Neural progenitor cell (in vitro differentiated cells): ENCODE results near the gene PHTF1. TPM values are rescaled to one million over a fixed set of nuclear protein-coding genes. Genes with fewer than 3 reads are reported as not detected.
A peak's percentile ranks its signal among the peaks of the same experiment; 100 is the strongest.

ENCODE experiments used
- DNase-seq: peaks from one replicate; pipeline ENCODE4 v3.0.0-alpha.2; 2016; ENCODE audit warnings: low spot score
- H2AFZ ChIP-seq: fragments of 200-600 bp; sonication (generic); replicated peaks from 2 replicates; pipeline ENCODE4 v1.6.1; 2016; ENCODE audit warnings: antibody characterized with exemption
- H3F3A ChIP-seq: fragments of 200-600 bp; sonication (generic); 2 replicates; pipeline ENCODE4 v1.6.1; 2016; ENCODE audit warnings: antibody characterized with exemption, low read depth
- H3K27ac ChIP-seq: fragments of 200-600 bp; sonication (generic); 2 replicates; pipeline ENCODE4 v1.5.1; 2016; ENCODE audit warnings: mild to moderate bottlenecking
- H3K27me3 ChIP-seq: fragments of 200-600 bp; sonication (generic); 2 replicates; pipeline ENCODE4 v1.6.1; 2016; ENCODE audit warnings: mild to moderate bottlenecking, moderate library complexity
- H3K36me3 ChIP-seq: fragments of 200-600 bp; sonication (generic); 2 replicates; pipeline ENCODE4 v1.5.1; 2016
- H3K4me1 ChIP-seq: fragments of 200-600 bp; sonication (generic); 2 replicates; pipeline ENCODE4 v1.6.1; 2016; ENCODE audit warnings: mixed run types
- H3K4me2 ChIP-seq: fragments of 200-600 bp; sonication (generic); 2 replicates; pipeline ENCODE4 v1.6.1; 2016
- H3K4me3 ChIP-seq: fragments of 200-600 bp; sonication (generic); 2 replicates; pipeline ENCODE4 v1.5.1; 2016
- H3K79me2 ChIP-seq: fragments of 200-600 bp; sonication (generic); 2 replicates; pipeline ENCODE4 v1.6.1; 2016; ENCODE audit warnings: low read depth
- H3K9ac ChIP-seq: fragments of 200-600 bp; sonication (generic); 2 replicates; pipeline ENCODE4 v1.6.1; 2016
- H3K9me3 ChIP-seq: fragments of 200-600 bp; sonication (generic); 2 replicates; pipeline ENCODE4 v1.5.1; 2016; ENCODE audit warnings: low read depth
- H4K20me1 ChIP-seq: fragments of 200-600 bp; sonication (generic); 2 replicates; pipeline ENCODE4 v1.6.1; 2016; ENCODE audit warnings: low read depth
- H3K27ac Mint-ChIP-seq: 3 replicates; pipeline ENCODE4 v1.8.0; 2021; ENCODE audit warnings: mixed read lengths
- H3K27me3 Mint-ChIP-seq: 2 replicates; pipeline ENCODE4 v1.8.0; 2022; ENCODE audit warnings: low read depth, mild to moderate bottlenecking, inconsistent platforms, moderate library complexity, mixed read lengths; ENCODE audit not compliant: insufficient read depth
- H3K36me3 Mint-ChIP-seq: 3 replicates; pipeline ENCODE4 v1.8.0; 2021; ENCODE audit warnings: mixed read lengths
- H3K4me1 Mint-ChIP-seq: 3 replicates; pipeline ENCODE4 v1.8.0; 2021; ENCODE audit warnings: mixed read lengths
- H3K4me3 Mint-ChIP-seq: 3 replicates; pipeline ENCODE4 v1.8.0; 2021; ENCODE audit warnings: mild to moderate bottlenecking, moderate library complexity, mixed read lengths
- H3K9me3 Mint-ChIP-seq: 3 replicates; pipeline ENCODE4 v1.8.0; 2020; ENCODE audit warnings: mixed read lengths
- CTCF ChIP-seq: fragments of 200-600 bp; sonication (generic); IDR thresholded peaks from 2 replicates; pipeline ENCODE4 v1.5.1; 2017; ENCODE audit warnings: antibody characterized with exemption, mild to moderate bottlenecking
- EZH2 ChIP-seq: fragments of 200-600 bp; sonication (generic); IDR thresholded peaks from 2 replicates; pipeline ENCODE4 v1.6.1; 2017; ENCODE audit warnings: antibody characterized with exemption, mild to moderate bottlenecking, moderate library complexity
- EZH2phosphoT487 ChIP-seq: fragments of 200-600 bp; sonication (generic); IDR thresholded peaks from 2 replicates; pipeline ENCODE4 v1.6.1; 2017; ENCODE audit warnings: antibody characterized with exemption
- total RNA-seq: library from RNA; depleted of rRNA; stranded (reverse); fragments of >200 nt; gene quantifications from 2 replicates; pipeline ENCODE4 v1.2.3, GENCODE V29; 2015; ENCODE audit warnings: low replicate concordance

Gene PHTF1
- total RNA-seq, 1 donor from 2014 or later, result 76.8 TPM

DNA sequence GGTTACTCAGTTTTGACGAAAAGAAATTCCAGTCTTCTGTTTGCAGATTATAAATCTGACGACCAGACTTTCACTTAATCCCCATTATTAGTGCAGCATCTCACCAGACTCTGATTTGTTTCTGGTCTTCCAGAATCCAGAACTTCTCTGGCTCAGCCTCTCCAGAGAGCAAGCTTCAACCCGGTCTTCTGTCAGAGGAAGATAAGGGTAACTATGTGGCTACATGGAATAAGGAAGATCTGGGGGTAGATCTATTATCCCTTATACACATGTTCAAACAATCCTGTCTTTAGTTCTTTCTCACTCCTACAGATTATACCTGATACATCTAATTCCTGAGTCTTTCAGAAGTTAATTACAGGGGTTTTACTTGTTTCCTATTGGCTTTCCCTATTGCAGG, 9.9 kb downstream of the PHTF1 start:
- Mint-ChIP-seq H3K4me3 (no peak overlapping the region), H3K4me1 (no peaks in the 10 kb centered on the region), H3K9me3 (peaks cover 4% of the 10 kb centered on the region), H3K27ac (no peak overlapping the region), H3K36me3 (peaks cover 59% of the 10 kb centered on the region), H3K27me3 (no peaks in the 10 kb centered on the region)
- H2AFZ ChIP-seq, result no peak overlapping the region
- no peaks in the 10 kb centered on the region for H3K4me1 ChIP-seq
- no peak overlapping the region for H3K4me2 ChIP-seq
- H3K27me3 ChIP-seq, result no peaks in the 10 kb centered on the region
- H4K20me1 ChIP-seq, result peaks cover 5% of the 10 kb centered on the region
- peaks cover 49% of the 10 kb centered on the region for H3K79me2 ChIP-seq
- H3K27ac ChIP-seq, result no peak overlapping the region
- peaks cover 24% of the 10 kb centered on the region for H3K36me3 ChIP-seq
- H3F3A ChIP-seq, result peaks cover 5% of the 10 kb centered on the region
- no peaks in the 10 kb centered on the region for H3K9me3 ChIP-seq
- H3K4me3 ChIP-seq, result no peak overlapping the region
- no peak overlapping the region for H3K9ac ChIP-seq
- no peak for TF ChIP-seq CTCF
- TF ChIP-seq EZH2phosphoT487, result no peak
- TF ChIP-seq EZH2, result no peak
- no peak for DNase-seq

DNA sequence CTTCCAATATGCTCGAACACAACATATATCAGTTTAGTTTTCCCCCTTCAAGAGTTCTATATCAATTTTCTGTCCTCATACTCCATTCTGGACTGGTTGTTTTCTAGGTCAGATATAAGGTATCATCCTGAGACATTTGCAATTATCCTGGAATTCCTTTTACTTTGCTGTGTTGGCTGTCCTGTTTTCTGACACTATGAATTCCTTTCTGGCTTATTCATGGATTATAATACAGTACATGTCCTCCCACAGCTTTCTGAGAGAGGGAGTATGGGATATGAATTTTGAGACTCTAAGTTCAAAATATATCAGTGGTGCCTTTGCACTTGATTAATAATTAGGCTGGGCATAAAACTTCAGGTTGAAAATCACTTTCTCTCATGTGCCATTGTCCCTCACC, 11.9 kb downstream of the PHTF1 start:
- no peak overlapping the region for H3K9ac ChIP-seq
- H3K27me3 Mint-ChIP-seq, result no peaks in the 10 kb centered on the region
- peaks cover 4% of the 10 kb centered on the region for H3K9me3 Mint-ChIP-seq
- no peak overlapping the region for H3K4me3 Mint-ChIP-seq
- H3F3A ChIP-seq, result peaks cover 5% of the 10 kb centered on the region
- no peak for DNase-seq
- H3K36me3 Mint-ChIP-seq, result peaks cover 46% of the 10 kb centered on the region
- H3K36me3 ChIP-seq, result peaks cover 19% of the 10 kb centered on the region
- H3K4me2 ChIP-seq, result no peak overlapping the region
- H3K9me3 ChIP-seq, result no peaks in the 10 kb centered on the region
- no peak overlapping the region for H3K4me3 ChIP-seq
- H3K4me1 Mint-ChIP-seq, result no peaks in the 10 kb centered on the region
- H3K79me2 ChIP-seq, result peaks cover 44% of the 10 kb centered on the region
- no peak overlapping the region for H3K27ac ChIP-seq
- no peaks in the 10 kb centered on the region for H3K27me3 ChIP-seq
- H3K27ac Mint-ChIP-seq, result no peak overlapping the region
- no peaks in the 10 kb centered on the region for H4K20me1 ChIP-seq
- H3K4me1 ChIP-seq, result no peaks in the 10 kb centered on the region
- H2AFZ ChIP-seq, result no peak overlapping the region
- TF ChIP-seq CTCF, result no peak
- TF ChIP-seq EZH2, result no peak
- TF ChIP-seq EZH2phosphoT487, result no peak

DNA sequence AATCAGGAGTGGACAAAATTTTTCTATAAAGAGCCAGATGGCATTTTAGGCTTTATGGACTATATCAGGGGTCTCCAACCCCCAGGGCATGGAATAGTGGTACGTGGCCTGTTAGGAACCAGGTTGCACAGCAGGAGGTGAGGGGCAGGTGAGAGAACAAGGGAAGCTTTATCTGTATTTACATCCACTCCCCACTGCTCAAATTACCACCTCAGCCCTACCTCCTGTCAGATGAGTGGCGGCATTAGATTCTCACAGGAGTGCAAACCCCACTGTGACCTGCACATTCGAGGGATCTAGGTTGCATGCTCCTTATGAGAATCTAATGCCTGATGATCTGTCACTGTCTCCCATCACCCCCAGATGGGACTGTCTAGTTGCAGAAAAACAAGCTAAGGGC, 13.9 kb downstream of the PHTF1 start:
- no peaks in the 10 kb centered on the region for H3K27me3 Mint-ChIP-seq
- H3K36me3 ChIP-seq, result peaks cover 11% of the 10 kb centered on the region
- H3K79me2 ChIP-seq, result peaks cover 37% of the 10 kb centered on the region
- H3K36me3 Mint-ChIP-seq, result peaks cover 46% of the 10 kb centered on the region
- no peak for DNase-seq
- H2AFZ ChIP-seq, result no peak overlapping the region
- peaks cover 4% of the 10 kb centered on the region for H3K9me3 Mint-ChIP-seq
- no peaks in the 10 kb centered on the region for H3K9me3 ChIP-seq
- no peak overlapping the region for H3K4me3 Mint-ChIP-seq
- TF ChIP-seq EZH2phosphoT487 (no peak), CTCF (no peak), EZH2 (no peak)
- no peaks in the 10 kb centered on the region for H4K20me1 ChIP-seq
- H3K4me3 ChIP-seq, result no peak overlapping the region
- no peak overlapping the region for H3K9ac ChIP-seq
- peaks cover 5% of the 10 kb centered on the region for H3F3A ChIP-seq
- no peak overlapping the region for H3K4me2 ChIP-seq
- H3K27me3 ChIP-seq, result no peaks in the 10 kb centered on the region
- peak overlapping the region; percentile 20 for H3K27ac ChIP-seq
- no peak overlapping the region for H3K27ac Mint-ChIP-seq
- H3K4me1 ChIP-seq, result no peaks in the 10 kb centered on the region
- no peaks in the 10 kb centered on the region for H3K4me1 Mint-ChIP-seq
